Lower lobe of right lung (tissue), 2 donors: Measurements from ENCODE around the gene TSKS. TPM values are rescaled to one million over a fixed set of nuclear protein-coding genes. Genes with fewer than 3 reads are reported as not detected.

Experiments used
- ATAC-seq, 2 donors: fragments of 200-7000 bp; cut with Tn5 transposase; one replicate each; pipeline ENCODE4 v1.9.1; 2020 to 2022; ENCODE audit warnings: mild to moderate bottlenecking in 2 of 2, moderate library complexity in 2 of 2
- DNase-seq: peaks from one replicate; pipeline ENCODE4 v3.0.0-alpha.2; 2020
- H3K27ac ChIP-seq: fragments of 200-600 bp; one replicate; pipeline ENCODE4 v1.8.0; 2022
- H3K27me3 ChIP-seq: fragments of 200-600 bp; one replicate; pipeline ENCODE4 v1.8.0; 2022; ENCODE audit warnings: low read depth
- H3K36me3 ChIP-seq: fragments of 200-600 bp; one replicate; pipeline ENCODE4 v1.8.0; 2022; ENCODE audit warnings: mild to moderate bottlenecking
- H3K4me1 ChIP-seq: fragments of 200-600 bp; one replicate; pipeline ENCODE4 v1.8.0; 2022
- H3K4me3 ChIP-seq: fragments of 200-600 bp; one replicate; pipeline ENCODE4 v1.8.0; 2022; ENCODE audit warnings: mild to moderate bottlenecking
- H3K9me3 ChIP-seq: fragments of 200-600 bp; one replicate; pipeline ENCODE4 v1.8.0; 2022
- intact Hi-C: fragments of 100-400 bp; cut with DNase I; formaldehyde crosslinking; loops from one replicate; pipeline ENCODE4 v1.11.0; 2022
- total RNA-seq: library from RNA; stranded (reverse); fragmentation: NEBNext Ultra II Directional; extraction: Animal tissue kit (Norgen Biotek cat#: 25700); gene quantifications from one replicate; pipeline ENCODE4 v1.2.1, GENCODE V29; 2021
- TF ChIP-seq, protein P1 (sequence below): fragments of 200-600 bp; IDR thresholded peaks from one replicate; pipeline ENCODE4 v1.8.0; 2022; ENCODE audit warnings: antibody characterized with exemption, mild to moderate bottlenecking
- donor health status: DM: no; HTN: yes; CAD: no; lungs with severe emphysema.

Gene TSKS
- total RNA-seq, 1 donor from 2014 or later, result 1.2 TPM

GRCh38 chr19:49766930-49767299 is 3.8 kb upstream of the TSKS start, which contains the start of gene AP2A1:
Gene AP2A1 (plus strand): TSS chr19:49767001. CDS start chr19:49767134, 133 bp downstream.
- Histone ChIP-seq H3K4me3 (peak within 1 kb of the TSS; percentile 76), H3K9me3 (no peaks in the 10 kb centered on the region), H3K36me3 (peaks cover 19% of the 10 kb centered on the region), H3K4me1 (peaks cover 27% of the 10 kb centered on the region), H3K27ac (peak within 1 kb of the TSS; percentile 88), H3K27me3 (no peaks in the 10 kb centered on the region)
- DNase-seq (no peak), ATAC-seq (no peak)
- TF ChIP-seq, protein P1, sequence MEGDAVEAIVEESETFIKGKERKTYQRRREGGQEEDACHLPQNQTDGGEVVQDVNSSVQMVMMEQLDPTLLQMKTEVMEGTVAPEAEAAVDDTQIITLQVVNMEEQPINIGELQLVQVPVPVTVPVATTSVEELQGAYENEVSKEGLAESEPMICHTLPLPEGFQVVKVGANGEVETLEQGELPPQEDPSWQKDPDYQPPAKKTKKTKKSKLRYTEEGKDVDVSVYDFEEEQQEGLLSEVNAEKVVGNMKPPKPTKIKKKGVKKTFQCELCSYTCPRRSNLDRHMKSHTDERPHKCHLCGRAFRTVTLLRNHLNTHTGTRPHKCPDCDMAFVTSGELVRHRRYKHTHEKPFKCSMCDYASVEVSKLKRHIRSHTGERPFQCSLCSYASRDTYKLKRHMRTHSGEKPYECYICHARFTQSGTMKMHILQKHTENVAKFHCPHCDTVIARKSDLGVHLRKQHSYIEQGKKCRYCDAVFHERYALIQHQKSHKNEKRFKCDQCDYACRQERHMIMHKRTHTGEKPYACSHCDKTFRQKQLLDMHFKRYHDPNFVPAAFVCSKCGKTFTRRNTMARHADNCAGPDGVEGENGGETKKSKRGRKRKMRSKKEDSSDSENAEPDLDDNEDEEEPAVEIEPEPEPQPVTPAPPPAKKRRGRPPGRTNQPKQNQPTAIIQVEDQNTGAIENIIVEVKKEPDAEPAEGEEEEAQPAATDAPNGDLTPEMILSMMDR, result no peak
- intact Hi-C loops, result no loop called here

GRCh38 chr19:49766007-49766929 is 3.2 kb upstream of the TSKS start:
- H3K9me3 ChIP-seq, result no peaks in the 10 kb centered on the region
- peak overlapping the region; percentile 76 for H3K4me3 ChIP-seq

DNA sequence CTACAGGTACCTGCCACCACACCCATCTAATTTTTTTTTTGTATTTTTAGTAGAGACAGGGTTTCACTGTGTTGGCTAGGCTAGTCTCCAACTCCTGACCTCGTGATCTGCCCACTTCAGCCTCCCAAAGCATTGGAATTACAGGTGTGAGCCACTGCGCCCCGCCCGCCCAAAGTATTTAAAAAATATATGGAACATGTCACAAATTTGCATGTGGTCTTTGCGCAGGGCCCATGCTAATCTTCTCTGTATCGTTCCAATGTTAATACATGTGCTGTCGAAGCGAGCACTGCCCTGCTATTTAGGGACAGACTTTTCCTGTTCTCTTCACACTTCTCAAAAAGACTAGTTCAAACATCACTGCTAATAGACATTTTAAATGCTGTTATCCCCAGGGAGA is 1.2 kb upstream of the TSKS start:
- peaks cover 2% of the 10 kb centered on the region for H3K36me3 ChIP-seq
- no peaks in the 10 kb centered on the region for H3K27me3 ChIP-seq
- ATAC-seq (no peak), DNase-seq (no peak)
- H3K9me3 ChIP-seq, result no peaks in the 10 kb centered on the region
- H3K4me3 ChIP-seq, result no peak overlapping the region
- no peak overlapping the region for H3K27ac ChIP-seq
- intact Hi-C loops, result no loop called here
- TF ChIP-seq, protein P1, result no peak
- H3K4me1 ChIP-seq, result peaks cover 27% of the 10 kb centered on the region

More at GRCh38 chr19:49766007-49766929, 3.2 kb upstream of the TSKS start:
- ATAC-seq (peak; percentile 94 to 97), DNase-seq (peak; percentile 99)
- no peaks in the 10 kb centered on the region for H3K27me3 ChIP-seq
- H3K27ac ChIP-seq, result peak overlapping the region; percentile 88
- intact Hi-C loops, result no loop called here
- H3K4me1 ChIP-seq, result peaks cover 27% of the 10 kb centered on the region
- TF ChIP-seq, protein P1, result no peak
- H3K36me3 ChIP-seq, result peaks cover 13% of the 10 kb centered on the region

- H3K4me3 ChIP-seq, result no peak overlapping the region
- no peaks in the 10 kb centered on the region for H3K27me3 ChIP-seq
- intact Hi-C loops, result no loop called here
- H3K36me3 ChIP-seq, result no peaks in the 10 kb centered on the region
- ATAC-seq, result no peak
- DNase-seq, result no peak
- TF ChIP-seq, protein P1, result peak; percentile 20
- H3K27ac ChIP-seq, result peak overlapping the region; percentile 59
- H3K4me1 ChIP-seq, result peaks cover 9% of the 10 kb centered on the region
- no peaks in the 10 kb centered on the region for H3K9me3 ChIP-seq
Measured at GRCh38 chr19:49761625-49762311, 1.3 kb downstream of the TSKS start.

DNA sequence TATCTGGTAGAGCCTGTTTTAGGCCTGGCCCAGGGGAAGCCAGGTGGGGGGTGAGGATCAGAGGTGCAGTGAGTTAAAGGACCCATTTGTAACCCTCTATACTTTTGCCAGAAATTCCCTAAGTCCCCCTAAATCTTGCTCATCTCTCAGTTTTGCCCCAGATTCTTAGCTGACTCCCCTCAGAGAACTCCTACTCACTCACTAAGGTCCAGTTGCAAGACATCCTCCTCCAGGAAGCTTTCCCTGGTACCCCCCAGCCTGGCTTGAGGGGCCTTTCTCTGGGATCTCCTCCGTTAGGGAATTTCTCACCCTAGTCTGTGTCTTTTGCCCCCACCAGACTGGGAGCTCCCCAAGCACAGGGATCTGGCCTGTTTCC is 1.9 kb downstream of the TSKS start:
- TF ChIP-seq, protein P1, result no peak
- DNase-seq (no peak), ATAC-seq (no peak)
- intact Hi-C loops, result no loop called here
- Histone ChIP-seq H3K27me3 (no peaks in the 10 kb centered on the region), H3K27ac (peak overlapping the region; percentile 59), H3K4me1 (peaks cover 9% of the 10 kb centered on the region), H3K9me3 (peaks cover under 1% of the 10 kb centered on the region), H3K4me3 (no peak overlapping the region), H3K36me3 (no peaks in the 10 kb centered on the region)
